NCI-H187 treated with DMSO at 0.1 percent for 48 hours (cell line): ENCODE measurements around the gene VGLL1.

Experiments
- DNase-seq: peaks from one replicate; lab custom pipeline; 2025; lab: John Stamatoyannopoulos, UW

The VGLL1 gene

GRCh38 chrX:136531951-136532350, at the start of gene VGLL1:
Gene VGLL1 (plus strand): TSS chrX:136532215. CDS start chrX:136536021, 3,806 bp downstream.
- no peak for DNase-seq

GRCh38 chrX:136487647-136488046, 44.4 kb upstream of the VGLL1 start, which contains the start of gene BRS3:
Gene BRS3 (plus strand): TSS chrX:136487947. CDS start chrX:136488115, 168 bp downstream.
- DNase-seq: no peak

- DNase-seq: no peak
Measured at GRCh38 chrX:136488706-136489105, 43.3 kb upstream of the VGLL1 start.

- DNase-seq: no peak
Measured at GRCh38 chrX:136491832-136492231, 40.2 kb upstream of the VGLL1 start.

- DNase-seq: no peak
Measured at GRCh38 chrX:136493011-136493410, 39.0 kb upstream of the VGLL1 start.

GRCh38 chrX:136495043-136495442, 37.0 kb upstream of the VGLL1 start:
- no peak for DNase-seq

- DNase-seq: no peak
Measured at GRCh38 chrX:136496186-136496763, 35.7 kb upstream of the VGLL1 start.

GRCh38 chrX:136496764-136497555, 35.1 kb upstream of the VGLL1 start:
- peak; percentile 59 for DNase-seq

GRCh38 chrX:136497556-136498052, 34.4 kb upstream of the VGLL1 start, which contains the start of gene HTATSF1:
Gene HTATSF1 (plus strand): TSS chrX:136497592. CDS start chrX:136497685, 93 bp downstream.
- DNase-seq: no peak

- DNase-seq: no peak
Measured at GRCh38 chrX:136519069-136519468, 12.9 kb upstream of the VGLL1 start.

- no peak for DNase-seq
Measured at GRCh38 chrX:136523770-136524169, 8.2 kb upstream of the VGLL1 start.

GRCh38 chrX:136525738-136526606, 6.0 kb upstream of the VGLL1 start:
- no peak for DNase-seq

- no peak for DNase-seq
Measured at GRCh38 chrX:136528645-136529315, 3.2 kb upstream of the VGLL1 start.

- no peak for DNase-seq
Measured at GRCh38 chrX:136529795-136530194, 2.2 kb upstream of the VGLL1 start.

- no peak for DNase-seq
Measured at GRCh38 chrX:136534131-136534530, 2.1 kb downstream of the VGLL1 start.

GRCh38 chrX:136538811-136539210, 6.8 kb downstream of the VGLL1 start:
- no peak for DNase-seq

GRCh38 chrX:136540226-136540625, 8.2 kb downstream of the VGLL1 start:
- no peak for DNase-seq

GRCh38 chrX:136541294-136541693, 9.3 kb downstream of the VGLL1 start:
- DNase-seq: no peak

- DNase-seq: no peak
Measured at GRCh38 chrX:136542281-136542680, 10.3 kb downstream of the VGLL1 start.

- DNase-seq: no peak
Measured at GRCh38 chrX:136546371-136546781, 14.4 kb downstream of the VGLL1 start.

- no peak for DNase-seq
Measured at GRCh38 chrX:136549226-136549625, 17.2 kb downstream of the VGLL1 start.

GRCh38 chrX:136551410-136551809, 19.4 kb downstream of the VGLL1 start:
- DNase-seq: no peak
